ENCODE results near the gene SNCAIP.

SNCAIP gene

DNA sequence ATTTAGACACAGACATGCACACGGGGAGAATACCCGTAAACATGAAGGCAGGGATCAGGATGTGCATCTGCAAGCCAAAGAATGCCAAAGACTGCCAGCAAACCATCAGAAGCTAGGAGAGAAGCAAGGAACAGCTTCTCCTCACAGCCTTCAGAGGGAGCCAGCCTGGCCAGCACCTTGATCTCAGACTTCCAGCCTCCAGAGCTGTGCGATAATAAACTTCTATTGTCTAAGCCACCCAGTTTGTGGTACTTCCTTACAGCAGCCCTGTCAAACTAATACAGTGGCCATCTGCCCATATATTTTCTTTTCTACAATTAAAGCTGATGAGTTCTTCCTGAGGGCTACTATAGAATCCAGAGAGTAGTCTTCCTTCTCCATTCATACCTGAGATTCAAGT, 135.0 kb downstream of the SNCAIP start:
- H3K36me3 ChIP-seq (ENCODE audit: control insufficient read depth, insufficient read depth, low read length): no peaks in the 10 kb centered on the region
- H3K4me3 ChIP-seq (ENCODE audit: insufficient read depth, low read depth, low read length, poor library complexity, severe bottlenecking): no peak overlapping the region
- H3K9me3 ChIP-seq (ENCODE audit: control insufficient read depth, low read length): no peaks in the 10 kb centered on the region
- H3K4me1 ChIP-seq (ENCODE audit: control insufficient read depth, insufficient read depth, low read length, poor library complexity, severe bottlenecking): no peaks in the 10 kb centered on the region
- H3K27ac ChIP-seq (ENCODE audit: insufficient read depth, low read length, poor library complexity, severe bottlenecking): no peak overlapping the region
- no peak for DNase-seq
- no peaks in the 10 kb centered on the region for H3K27me3 ChIP-seq (replicated peaks; ENCODE audit: control insufficient read depth, insufficient read depth, low read length, poor library complexity, severe bottlenecking)

DNA sequence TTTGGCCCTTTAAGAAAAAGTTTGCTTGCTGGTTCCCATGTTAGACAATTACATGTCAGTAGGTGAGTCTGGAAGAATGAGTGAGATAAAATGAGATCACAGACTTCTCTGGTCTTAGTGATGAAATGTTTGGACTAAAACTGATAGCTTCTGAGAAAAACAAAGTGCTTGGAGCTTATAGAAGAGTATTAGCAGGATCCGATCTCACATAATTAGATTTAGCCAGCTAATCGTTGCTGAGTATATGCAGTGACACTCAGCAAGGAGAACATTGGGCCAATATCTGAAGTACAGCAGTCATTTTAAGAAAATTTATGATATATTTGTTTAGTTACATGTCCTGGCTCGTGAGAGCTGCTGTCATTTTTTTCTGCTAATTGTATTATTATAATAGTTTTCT, 135.8 kb downstream of the SNCAIP start:
- no peak for DNase-seq
- no peaks in the 10 kb centered on the region for H3K36me3 ChIP-seq (ENCODE audit: control insufficient read depth, insufficient read depth, low read length)
- H3K27me3 ChIP-seq (replicated peaks; ENCODE audit: control insufficient read depth, insufficient read depth, low read length, poor library complexity, severe bottlenecking): no peaks in the 10 kb centered on the region
- no peak overlapping the region for H3K4me3 ChIP-seq (ENCODE audit: insufficient read depth, low read depth, low read length, poor library complexity, severe bottlenecking)
- H3K4me1 ChIP-seq (ENCODE audit: control insufficient read depth, insufficient read depth, low read length, poor library complexity, severe bottlenecking): no peaks in the 10 kb centered on the region
- no peak overlapping the region for H3K27ac ChIP-seq (ENCODE audit: insufficient read depth, low read length, poor library complexity, severe bottlenecking)
- no peaks in the 10 kb centered on the region for H3K9me3 ChIP-seq (ENCODE audit: control insufficient read depth, low read length)

DNA sequence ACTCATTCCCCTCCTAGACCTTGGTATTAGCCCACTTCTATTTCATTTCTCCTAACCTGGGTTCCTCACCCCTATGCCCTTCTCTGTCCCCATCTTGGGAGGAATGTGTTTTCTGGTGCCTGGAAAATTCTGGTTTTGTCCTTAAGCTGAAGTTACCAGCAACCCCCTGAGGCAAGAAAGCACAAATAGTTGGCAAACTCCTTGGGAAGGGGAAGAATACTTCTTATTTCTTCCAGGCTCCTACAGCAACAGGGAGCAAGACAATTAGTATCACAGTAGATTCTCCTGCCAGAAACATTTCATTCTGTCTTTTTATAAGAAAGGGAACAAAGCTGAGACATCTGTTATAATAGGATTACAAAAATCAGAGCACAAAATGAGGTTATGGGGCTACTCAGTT, 142.5 kb downstream of the SNCAIP start:
- Histone ChIP-seq H3K27me3 (replicated peaks; ENCODE audit: control insufficient read depth, insufficient read depth, low read length, poor library complexity, severe bottlenecking) (no peaks in the 10 kb centered on the region), H3K4me3 (ENCODE audit: insufficient read depth, low read depth, low read length, poor library complexity, severe bottlenecking) (no peak overlapping the region), H3K27ac (ENCODE audit: insufficient read depth, low read length, poor library complexity, severe bottlenecking) (no peak overlapping the region), H3K36me3 (ENCODE audit: control insufficient read depth, insufficient read depth, low read length) (no peaks in the 10 kb centered on the region), H3K9me3 (ENCODE audit: control insufficient read depth, low read length) (no peaks in the 10 kb centered on the region), H3K4me1 (ENCODE audit: control insufficient read depth, insufficient read depth, low read length, poor library complexity, severe bottlenecking) (no peaks in the 10 kb centered on the region)
- DNase-seq: no peak

DNA sequence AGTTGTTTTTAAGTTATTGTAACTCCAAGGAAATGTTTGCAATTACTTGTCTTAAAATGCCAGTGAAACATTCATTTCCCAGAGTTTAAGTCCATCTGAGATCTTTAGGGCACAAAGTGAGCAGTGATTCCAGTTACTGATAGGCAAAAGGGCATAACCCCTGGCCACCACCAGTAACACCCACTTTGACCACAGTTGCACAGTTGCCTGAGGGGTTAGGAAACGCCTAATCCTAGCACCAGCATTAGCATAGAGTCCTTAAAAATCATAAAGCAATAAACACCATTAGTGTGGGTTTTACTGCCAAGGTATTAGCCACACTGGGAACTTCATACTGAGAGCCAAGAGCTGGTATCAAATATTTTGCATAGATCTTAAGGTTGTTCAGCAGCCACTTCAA, 143.9 kb downstream of the SNCAIP start:
- no peak for DNase-seq
- H3K4me1 ChIP-seq (ENCODE audit: control insufficient read depth, insufficient read depth, low read length, poor library complexity, severe bottlenecking): no peaks in the 10 kb centered on the region
- H3K27me3 ChIP-seq (replicated peaks; ENCODE audit: control insufficient read depth, insufficient read depth, low read length, poor library complexity, severe bottlenecking): no peaks in the 10 kb centered on the region
- H3K9me3 ChIP-seq (ENCODE audit: control insufficient read depth, low read length): no peaks in the 10 kb centered on the region
- H3K36me3 ChIP-seq (ENCODE audit: control insufficient read depth, insufficient read depth, low read length): no peaks in the 10 kb centered on the region
- no peak overlapping the region for H3K27ac ChIP-seq (ENCODE audit: insufficient read depth, low read length, poor library complexity, severe bottlenecking)
- H3K4me3 ChIP-seq (ENCODE audit: insufficient read depth, low read depth, low read length, poor library complexity, severe bottlenecking): no peak overlapping the region

DNA sequence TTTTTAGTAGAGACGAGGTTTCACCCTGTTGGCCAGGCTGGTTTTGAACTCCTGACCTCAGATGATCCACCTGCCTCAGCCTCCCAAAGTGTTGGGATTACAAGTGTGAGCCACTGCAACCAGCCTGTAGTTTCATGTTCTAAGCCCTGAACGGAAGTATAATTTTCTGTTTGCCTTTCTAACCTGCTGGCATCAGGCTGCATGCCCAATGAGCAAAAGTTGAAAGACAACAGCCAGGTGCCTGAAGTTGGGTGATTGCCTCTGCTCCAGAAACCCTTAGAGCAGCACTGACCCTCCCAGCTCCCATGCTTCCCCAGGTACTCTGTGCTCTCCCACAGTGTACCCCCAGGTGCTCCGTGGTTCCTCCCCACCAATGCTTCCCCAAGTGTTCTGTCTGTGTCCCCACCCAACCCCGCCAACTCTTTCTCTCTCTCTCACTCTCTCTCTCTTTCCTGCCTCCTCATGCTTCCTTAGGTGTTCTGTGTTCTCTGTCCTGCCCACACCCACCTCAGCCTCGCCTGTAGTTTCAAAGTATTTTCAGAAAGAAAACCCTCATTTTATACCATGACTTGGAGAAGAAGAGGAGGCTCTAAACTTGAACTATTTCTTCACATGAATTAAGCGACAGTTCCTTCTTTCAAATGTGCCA, 145.3 kb downstream of the SNCAIP start:
- Histone ChIP-seq H3K27ac (ENCODE audit: insufficient read depth, low read length, poor library complexity, severe bottlenecking) (no peak overlapping the region), H3K4me3 (ENCODE audit: insufficient read depth, low read depth, low read length, poor library complexity, severe bottlenecking) (no peak overlapping the region), H3K36me3 (ENCODE audit: control insufficient read depth, insufficient read depth, low read length) (no peaks in the 10 kb centered on the region), H3K27me3 (replicated peaks; ENCODE audit: control insufficient read depth, insufficient read depth, low read length, poor library complexity, severe bottlenecking) (no peaks in the 10 kb centered on the region), H3K9me3 (ENCODE audit: control insufficient read depth, low read length) (no peaks in the 10 kb centered on the region), H3K4me1 (ENCODE audit: control insufficient read depth, insufficient read depth, low read length, poor library complexity, severe bottlenecking) (no peaks in the 10 kb centered on the region)
- no peak for DNase-seq

DNA sequence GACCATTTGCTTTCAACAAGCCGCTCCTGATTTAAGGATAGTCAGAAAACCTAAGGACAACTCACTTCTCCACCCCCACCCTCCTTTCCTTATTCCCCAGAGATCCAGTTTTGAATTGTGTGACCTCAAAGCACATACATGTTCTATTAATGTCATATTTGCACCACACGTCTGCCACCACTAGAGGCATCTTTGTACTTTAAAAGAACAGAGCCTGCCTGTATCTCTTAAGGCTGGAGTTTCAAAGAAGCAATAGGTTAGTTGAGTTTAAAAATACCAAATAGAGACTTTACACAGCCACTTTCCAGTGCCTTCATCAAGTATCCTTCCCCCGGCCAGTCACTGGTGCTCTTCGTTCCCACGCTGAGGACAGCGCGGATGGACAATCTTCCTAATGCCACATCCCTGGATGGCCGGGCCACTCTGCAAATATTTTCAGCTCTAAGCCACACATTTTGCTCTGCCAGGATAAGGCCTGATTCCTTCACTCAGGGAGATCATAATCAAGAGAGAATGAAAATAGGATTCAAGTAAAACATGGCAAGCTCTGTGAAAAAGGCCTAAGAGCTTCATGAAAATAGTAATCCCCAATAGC, 146.3 kb downstream of the SNCAIP start:
- Histone ChIP-seq H3K27ac (ENCODE audit: insufficient read depth, low read length, poor library complexity, severe bottlenecking) (no peak overlapping the region), H3K27me3 (replicated peaks; ENCODE audit: control insufficient read depth, insufficient read depth, low read length, poor library complexity, severe bottlenecking) (no peaks in the 10 kb centered on the region)
- no peak for DNase-seq

DNA sequence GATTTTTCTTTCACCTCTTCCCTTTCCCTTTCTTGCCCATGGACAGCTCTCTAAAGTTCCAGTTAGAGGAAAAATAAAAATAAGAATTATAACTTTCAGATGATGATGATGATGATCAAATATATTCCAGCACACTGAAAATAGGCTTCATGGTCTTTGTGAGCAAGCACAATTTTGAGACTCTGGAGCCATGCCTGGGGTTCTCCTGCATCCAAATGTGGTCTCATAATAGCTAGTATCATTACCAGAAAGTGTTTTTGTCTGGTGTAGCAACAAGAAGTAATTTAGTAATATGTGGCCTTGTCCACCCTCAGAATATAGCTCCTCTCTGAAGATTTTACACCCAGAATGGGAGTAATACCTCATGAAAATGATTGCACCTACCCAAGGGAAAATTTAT, 150.4 kb downstream of the SNCAIP start:
- H3K4me1 ChIP-seq (ENCODE audit: control insufficient read depth, insufficient read depth, low read length, poor library complexity, severe bottlenecking): no peaks in the 10 kb centered on the region
- no peak overlapping the region for H3K27ac ChIP-seq (ENCODE audit: insufficient read depth, low read length, poor library complexity, severe bottlenecking)
- H3K36me3 ChIP-seq (ENCODE audit: control insufficient read depth, insufficient read depth, low read length): no peaks in the 10 kb centered on the region
- DNase-seq: no peak
- H3K4me3 ChIP-seq (ENCODE audit: insufficient read depth, low read depth, low read length, poor library complexity, severe bottlenecking): no peak overlapping the region
- H3K27me3 ChIP-seq (replicated peaks; ENCODE audit: control insufficient read depth, insufficient read depth, low read length, poor library complexity, severe bottlenecking): no peaks in the 10 kb centered on the region
- no peaks in the 10 kb centered on the region for H3K9me3 ChIP-seq (ENCODE audit: control insufficient read depth, low read length)

More for the DNA sequence above, 146.3 kb downstream of the SNCAIP start:
- no peak overlapping the region for H3K4me3 ChIP-seq (ENCODE audit: insufficient read depth, low read depth, low read length, poor library complexity, severe bottlenecking)
- no peaks in the 10 kb centered on the region for H3K36me3 ChIP-seq (ENCODE audit: control insufficient read depth, insufficient read depth, low read length)
- H3K4me1 ChIP-seq (ENCODE audit: control insufficient read depth, insufficient read depth, low read length, poor library complexity, severe bottlenecking): no peaks in the 10 kb centered on the region
- H3K9me3 ChIP-seq (ENCODE audit: control insufficient read depth, low read length): no peaks in the 10 kb centered on the region

DNA sequence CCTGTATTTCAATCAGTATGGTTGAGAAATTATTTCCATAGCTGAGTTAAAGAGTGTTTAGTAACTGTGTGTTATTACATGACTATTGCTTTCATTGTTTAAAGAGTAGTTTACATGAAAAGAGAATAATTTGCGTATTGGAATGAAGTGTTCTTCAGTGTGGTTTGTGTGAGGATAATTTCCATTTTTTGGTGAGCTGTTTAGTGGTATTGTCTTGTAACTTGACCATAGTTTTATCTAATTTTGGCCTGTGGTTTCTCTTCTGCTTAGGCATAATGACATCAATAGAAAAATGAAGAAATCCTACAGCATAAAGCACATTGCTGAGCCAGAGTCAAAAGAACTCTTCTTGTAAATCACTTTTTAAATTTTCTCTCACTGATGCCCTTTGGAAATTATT, 151.2 kb downstream of the SNCAIP start:
- no peaks in the 10 kb centered on the region for H3K9me3 ChIP-seq (ENCODE audit: control insufficient read depth, low read length)
- no peak overlapping the region for H3K27ac ChIP-seq (ENCODE audit: insufficient read depth, low read length, poor library complexity, severe bottlenecking)
- no peaks in the 10 kb centered on the region for H3K27me3 ChIP-seq (replicated peaks; ENCODE audit: control insufficient read depth, insufficient read depth, low read length, poor library complexity, severe bottlenecking)
- H3K36me3 ChIP-seq (ENCODE audit: control insufficient read depth, insufficient read depth, low read length): no peaks in the 10 kb centered on the region
- no peak for DNase-seq
- H3K4me1 ChIP-seq (ENCODE audit: control insufficient read depth, insufficient read depth, low read length, poor library complexity, severe bottlenecking): no peaks in the 10 kb centered on the region
- no peak overlapping the region for H3K4me3 ChIP-seq (ENCODE audit: insufficient read depth, low read depth, low read length, poor library complexity, severe bottlenecking)

DNA sequence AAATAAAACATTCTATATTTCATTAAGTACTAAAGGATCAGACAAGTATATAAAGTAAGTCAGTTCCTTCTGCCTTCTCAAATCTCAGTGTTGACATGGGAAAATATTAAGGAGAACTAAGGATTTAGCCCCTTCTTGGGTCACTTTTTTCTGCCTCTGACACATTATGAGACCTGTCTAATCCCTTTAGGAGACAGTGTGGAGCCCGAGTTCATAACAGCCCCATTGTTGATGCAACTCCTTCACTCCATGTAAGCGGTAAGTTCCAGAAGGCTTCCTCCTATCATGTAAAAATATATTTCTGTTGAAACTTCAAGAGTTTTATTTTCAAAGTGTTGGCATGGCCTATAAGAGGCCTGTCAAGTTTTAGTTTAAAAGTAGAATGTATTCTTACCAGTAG, 152.2 kb downstream of the SNCAIP start:
- Histone ChIP-seq H3K27me3 (replicated peaks; ENCODE audit: control insufficient read depth, insufficient read depth, low read length, poor library complexity, severe bottlenecking) (no peaks in the 10 kb centered on the region), H3K9me3 (ENCODE audit: control insufficient read depth, low read length) (no peaks in the 10 kb centered on the region), H3K36me3 (ENCODE audit: control insufficient read depth, insufficient read depth, low read length) (no peaks in the 10 kb centered on the region), H3K4me1 (ENCODE audit: control insufficient read depth, insufficient read depth, low read length, poor library complexity, severe bottlenecking) (no peaks in the 10 kb centered on the region), H3K27ac (ENCODE audit: insufficient read depth, low read length, poor library complexity, severe bottlenecking) (no peak overlapping the region), H3K4me3 (ENCODE audit: insufficient read depth, low read depth, low read length, poor library complexity, severe bottlenecking) (no peak overlapping the region)
- DNase-seq: no peak

DNA sequence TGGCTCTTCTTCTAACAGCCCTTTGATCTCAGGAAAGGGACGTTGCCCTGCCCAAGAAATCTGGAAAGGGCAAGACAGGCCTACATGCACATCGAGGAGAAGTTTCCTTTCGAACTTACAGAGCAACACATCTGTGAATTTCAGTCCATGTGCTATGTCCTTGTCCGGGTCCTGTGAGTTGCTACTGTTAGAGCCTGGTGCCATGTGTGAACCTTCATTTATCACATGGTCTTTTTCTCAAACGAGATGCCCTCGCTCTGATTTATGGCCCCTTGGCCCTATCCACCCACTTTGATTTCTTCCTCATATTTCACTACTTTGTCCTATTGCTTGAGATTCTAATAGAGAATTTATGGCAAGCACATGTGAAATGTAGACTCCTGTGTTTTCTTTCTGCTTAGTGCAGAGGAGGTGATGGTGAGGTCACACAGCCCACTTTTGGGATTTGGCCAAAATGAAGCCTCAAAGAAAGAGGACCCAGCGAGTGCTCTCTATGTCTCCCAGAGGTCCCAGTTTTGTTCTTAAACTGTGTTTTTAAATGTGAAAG, 153.1 kb downstream of the SNCAIP start:
- Histone ChIP-seq H3K4me3 (ENCODE audit: insufficient read depth, low read depth, low read length, poor library complexity, severe bottlenecking) (no peak overlapping the region), H3K27me3 (replicated peaks; ENCODE audit: control insufficient read depth, insufficient read depth, low read length, poor library complexity, severe bottlenecking) (no peaks in the 10 kb centered on the region), H3K4me1 (ENCODE audit: control insufficient read depth, insufficient read depth, low read length, poor library complexity, severe bottlenecking) (no peaks in the 10 kb centered on the region), H3K27ac (ENCODE audit: insufficient read depth, low read length, poor library complexity, severe bottlenecking) (no peak overlapping the region), H3K36me3 (ENCODE audit: control insufficient read depth, insufficient read depth, low read length) (no peaks in the 10 kb centered on the region), H3K9me3 (ENCODE audit: control insufficient read depth, low read length) (no peaks in the 10 kb centered on the region)
- DNase-seq: no peak
